DOHH2 (cell line): ENCODE measurements around the gene ACTRT2.

ENCODE experiments used
- EZH2phosphoT487 ChIP-seq: fragments of 200-600 bp; sonication (generic); IDR thresholded peaks from 2 replicates; pipeline ENCODE4 v1.6.1; 2017; ENCODE audit warnings: borderline replicate concordance, mild to moderate bottlenecking, antibody characterized with exemption, low read length, moderate library complexity, mixed read lengths
- TF ChIP-seq, protein P1 (sequence below): fragments of 200-600 bp; sonication (generic); IDR thresholded peaks from one replicate; pipeline ENCODE4 v1.5.1; 2014; ENCODE audit warnings: antibody characterized with exemption, mild to moderate bottlenecking, low read depth, low read length; ENCODE audit not compliant: poor library complexity, severe bottlenecking

DNA sequence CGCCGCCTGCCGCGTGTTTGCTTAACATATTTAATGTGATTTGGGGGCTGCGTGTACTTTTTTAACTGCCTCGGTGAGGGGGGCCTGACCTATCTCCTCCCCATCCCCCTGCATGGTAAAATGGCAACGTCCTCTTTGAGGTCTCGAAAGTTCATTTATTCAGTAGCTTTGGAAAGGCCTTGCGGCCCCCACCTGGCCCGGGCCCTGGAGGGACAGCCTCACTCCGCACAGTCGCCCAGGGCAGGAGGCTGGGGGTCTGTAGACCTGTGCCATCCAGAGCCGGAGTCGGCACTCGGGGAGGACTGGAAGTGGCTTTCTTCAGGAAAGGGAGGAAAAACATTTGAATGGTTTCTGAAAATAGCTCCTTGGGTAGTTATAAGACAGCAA, 38.0 kb upstream of the ACTRT2 start:
- TF ChIP-seq, protein P1, sequence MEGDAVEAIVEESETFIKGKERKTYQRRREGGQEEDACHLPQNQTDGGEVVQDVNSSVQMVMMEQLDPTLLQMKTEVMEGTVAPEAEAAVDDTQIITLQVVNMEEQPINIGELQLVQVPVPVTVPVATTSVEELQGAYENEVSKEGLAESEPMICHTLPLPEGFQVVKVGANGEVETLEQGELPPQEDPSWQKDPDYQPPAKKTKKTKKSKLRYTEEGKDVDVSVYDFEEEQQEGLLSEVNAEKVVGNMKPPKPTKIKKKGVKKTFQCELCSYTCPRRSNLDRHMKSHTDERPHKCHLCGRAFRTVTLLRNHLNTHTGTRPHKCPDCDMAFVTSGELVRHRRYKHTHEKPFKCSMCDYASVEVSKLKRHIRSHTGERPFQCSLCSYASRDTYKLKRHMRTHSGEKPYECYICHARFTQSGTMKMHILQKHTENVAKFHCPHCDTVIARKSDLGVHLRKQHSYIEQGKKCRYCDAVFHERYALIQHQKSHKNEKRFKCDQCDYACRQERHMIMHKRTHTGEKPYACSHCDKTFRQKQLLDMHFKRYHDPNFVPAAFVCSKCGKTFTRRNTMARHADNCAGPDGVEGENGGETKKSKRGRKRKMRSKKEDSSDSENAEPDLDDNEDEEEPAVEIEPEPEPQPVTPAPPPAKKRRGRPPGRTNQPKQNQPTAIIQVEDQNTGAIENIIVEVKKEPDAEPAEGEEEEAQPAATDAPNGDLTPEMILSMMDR = no peak
- no peak for TF ChIP-seq EZH2phosphoT487
